ENCODE data around the gene CD300LF. TPM values are rescaled to one million over a fixed set of nuclear protein-coding genes. Genes with fewer than 3 reads are reported as not detected.
A peak's percentile ranks its signal among the peaks of the same experiment; 100 is the strongest.

The CD300LF gene
- total RNA-seq, 1 donor from 2014 or later = not detected

- Mint-ChIP-seq H3K27ac (peak overlapping the region; percentile 83), H3K27me3 (ENCODE audit: low read depth) (no peaks in the 10 kb centered on the region), H3K4me3 (no peak overlapping the region), H3K4me1 (peaks cover 68% of the 10 kb centered on the region), H3K36me3 (no peaks in the 10 kb centered on the region), H3K9me3 (no peaks in the 10 kb centered on the region)
- TF ChIP-seq, protein P1, sequence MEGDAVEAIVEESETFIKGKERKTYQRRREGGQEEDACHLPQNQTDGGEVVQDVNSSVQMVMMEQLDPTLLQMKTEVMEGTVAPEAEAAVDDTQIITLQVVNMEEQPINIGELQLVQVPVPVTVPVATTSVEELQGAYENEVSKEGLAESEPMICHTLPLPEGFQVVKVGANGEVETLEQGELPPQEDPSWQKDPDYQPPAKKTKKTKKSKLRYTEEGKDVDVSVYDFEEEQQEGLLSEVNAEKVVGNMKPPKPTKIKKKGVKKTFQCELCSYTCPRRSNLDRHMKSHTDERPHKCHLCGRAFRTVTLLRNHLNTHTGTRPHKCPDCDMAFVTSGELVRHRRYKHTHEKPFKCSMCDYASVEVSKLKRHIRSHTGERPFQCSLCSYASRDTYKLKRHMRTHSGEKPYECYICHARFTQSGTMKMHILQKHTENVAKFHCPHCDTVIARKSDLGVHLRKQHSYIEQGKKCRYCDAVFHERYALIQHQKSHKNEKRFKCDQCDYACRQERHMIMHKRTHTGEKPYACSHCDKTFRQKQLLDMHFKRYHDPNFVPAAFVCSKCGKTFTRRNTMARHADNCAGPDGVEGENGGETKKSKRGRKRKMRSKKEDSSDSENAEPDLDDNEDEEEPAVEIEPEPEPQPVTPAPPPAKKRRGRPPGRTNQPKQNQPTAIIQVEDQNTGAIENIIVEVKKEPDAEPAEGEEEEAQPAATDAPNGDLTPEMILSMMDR (IDR thresholded peaks at IDR 0.05; ENCODE audit: unreplicated experiment) = no peak
- DNase-seq (ENCODE audit: low spot score in 2 of 2, unreplicated experiment in 2 of 2) = no peak
Observed at GRCh38 chr17:74759243-74759801, 46.6 kb upstream of the CD300LF start.

- Mint-ChIP-seq H3K27me3 (ENCODE audit: low read depth) (no peaks in the 10 kb centered on the region), H3K9me3 (no peaks in the 10 kb centered on the region), H3K4me1 (peaks cover 63% of the 10 kb centered on the region), H3K27ac (peak overlapping the region; percentile 77), H3K4me3 (no peak overlapping the region), H3K36me3 (no peaks in the 10 kb centered on the region)
- TF ChIP-seq, protein P1 (IDR thresholded peaks at IDR 0.05; ENCODE audit: unreplicated experiment) = no peak
- no peak for DNase-seq (ENCODE audit: low spot score in 2 of 2, unreplicated experiment in 2 of 2)
Observed at GRCh38 chr17:74758848-74759168, 46.1 kb upstream of the CD300LF start.

DNA sequence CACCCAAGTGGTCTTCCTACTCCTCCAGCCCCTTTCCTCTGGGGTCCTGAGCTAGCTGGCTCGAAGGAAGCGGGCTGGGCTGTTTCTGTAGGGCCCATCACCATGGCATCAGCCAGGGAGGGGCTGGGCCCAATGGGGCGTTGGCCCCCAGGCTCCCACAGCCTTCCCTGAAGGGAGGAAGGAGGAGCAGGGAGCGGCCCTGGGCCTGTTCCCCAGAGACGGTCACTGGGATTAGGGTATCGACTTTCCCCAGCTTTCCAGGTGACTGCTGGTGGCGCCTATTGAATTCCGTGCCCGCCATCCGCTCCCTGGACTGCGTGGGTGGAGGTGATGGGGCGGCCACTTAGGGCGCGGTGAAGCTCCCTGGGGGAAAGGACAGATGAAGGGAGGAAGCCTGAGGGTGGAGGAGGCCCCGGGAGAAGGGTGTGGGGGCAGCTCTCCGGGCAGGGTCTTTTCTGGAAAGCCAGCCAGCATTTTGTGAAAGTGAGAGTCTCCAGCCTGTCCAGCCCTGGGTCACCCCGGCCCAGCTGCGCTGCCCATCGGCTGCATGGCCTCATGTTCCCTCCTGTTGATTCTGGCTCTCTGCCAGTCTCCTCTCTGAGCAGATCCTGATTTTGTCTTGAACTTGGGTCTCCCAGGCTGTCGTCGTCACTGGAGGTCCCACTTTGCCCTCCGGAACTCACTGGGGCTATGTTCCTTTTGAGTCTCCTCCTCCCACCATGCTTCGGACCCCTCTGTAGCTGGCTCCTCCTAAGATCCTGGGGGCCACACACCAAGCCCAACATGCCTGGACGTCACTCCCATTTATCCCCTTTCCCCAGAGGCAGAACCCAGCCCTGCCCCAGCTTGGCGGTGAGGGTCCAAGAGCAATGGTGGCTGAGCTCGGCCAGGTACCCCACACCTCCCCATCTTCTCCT is 45.5 kb upstream of the CD300LF start:
- Mint-ChIP-seq H3K9me3 (no peaks in the 10 kb centered on the region), H3K4me1 (peaks cover 57% of the 10 kb centered on the region), H3K27me3 (ENCODE audit: low read depth) (no peaks in the 10 kb centered on the region), H3K4me3 (peak overlapping the region; percentile 22), H3K36me3 (no peaks in the 10 kb centered on the region), H3K27ac (peak overlapping the region; percentile 77)
- TF ChIP-seq, protein P1 (IDR thresholded peaks at IDR 0.05; ENCODE audit: unreplicated experiment) = no peak
- DNase-seq (ENCODE audit: low spot score in 2 of 2, unreplicated experiment in 2 of 2) = no peak

- DNase-seq (ENCODE audit: low spot score in 2 of 2, unreplicated experiment in 2 of 2) = no peak
- peak overlapping the region; percentile 30 for H3K27ac Mint-ChIP-seq
- H3K9me3 Mint-ChIP-seq = no peaks in the 10 kb centered on the region
- H3K27me3 Mint-ChIP-seq (ENCODE audit: low read depth) = no peaks in the 10 kb centered on the region
- no peak overlapping the region for H3K4me3 Mint-ChIP-seq
- peaks cover 4% of the 10 kb centered on the region for H3K36me3 Mint-ChIP-seq
- H3K4me1 Mint-ChIP-seq = peaks cover 51% of the 10 kb centered on the region
- TF ChIP-seq, protein P1 (IDR thresholded peaks at IDR 0.05; ENCODE audit: unreplicated experiment) = no peak
Observed at GRCh38 chr17:74757502-74757901, 44.8 kb upstream of the CD300LF start.

GRCh38 chr17:74756891-74757290 is 44.2 kb upstream of the CD300LF start:
- Mint-ChIP-seq H3K27me3 (ENCODE audit: low read depth) (no peaks in the 10 kb centered on the region), H3K9me3 (no peaks in the 10 kb centered on the region)

More at GRCh38 chr17:74756891-74757290, 44.2 kb upstream of the CD300LF start:
- DNase-seq (ENCODE audit: low spot score in 2 of 2, unreplicated experiment in 2 of 2) = no peak
- Mint-ChIP-seq H3K4me3 (no peak overlapping the region), H3K4me1 (peaks cover 51% of the 10 kb centered on the region), H3K27ac (peak overlapping the region; percentile 9), H3K36me3 (peaks cover 8% of the 10 kb centered on the region)
- TF ChIP-seq, protein P1 (IDR thresholded peaks at IDR 0.05; ENCODE audit: unreplicated experiment) = no peak

Measured in mesothelial cell of epicardium (in vitro differentiated cells).